HCT116 (cell line): ENCODE data around the gene HIP1.

ENCODE experiments used
- ATF3 ChIP-seq: IDR thresholded peaks from 2 replicates; pipeline ENCODE4 v1.6.1; 2012
- CTCF ChIP-seq, 3 experiments: fragments of 200-600 bp in 1 of 3; sonication (generic) in 1 of 3; IDR thresholded peaks in 2 of 3; conservative IDR thresholded peaks in 1 of 3; 2 replicates each; pipeline ENCODE4 v1.5.1; 2012 to 2017; ENCODE audit warnings: low read depth in 2 of 3, low read length in 2 of 3, antibody characterized with exemption in 1 of 3, borderline replicate concordance in 1 of 3, control low read depth in 1 of 3, mild to moderate bottlenecking in 1 of 3, mixed read lengths in 1 of 3, mixed run types in 1 of 3, moderate library complexity in 1 of 3; ENCODE audit not compliant: insufficient read depth in 1 of 3
- POLR2A ChIP-seq: IDR thresholded peaks from 2 replicates; pipeline ENCODE4 v1.7.0; 2011; ENCODE audit warnings: borderline replicate concordance; ENCODE audit not compliant: insufficient read depth, insufficient read length; ENCODE audit errors: extremely low read depth

GRCh38 chr7:75739796-75740672, 1.3 kb upstream of the HIP1 start:
- no peak for TF ChIP-seq CTCF (IDR thresholded peaks at IDR 0.05 in 2 of 3, conservative IDR thresholded peaks at IDR 0.05 in 1 of 3; ENCODE audit: borderline replicate concordance in 1 of 3, insufficient read depth in 1 of 3, low read depth in 2 of 3, low read length in 2 of 3)
- TF ChIP-seq ATF3, result no peak
- TF ChIP-seq POLR2A, result no peak
